Measurements from ENCODE around the gene COX8C.
"Not testable (repeated sequence)": the region's sequence is repeated elsewhere in the genome, so short reads cannot be mapped to it uniquely, and the experiment has no call there.

COX8C gene

GRCh38 chr14:93375673-93376156 lies 28.7 kb downstream of the COX8C start:
- DNase-seq, result no peak

- DNase-seq, result no peak
Observed at GRCh38 chr14:93379831-93380230, 32.8 kb downstream of the COX8C start.

GRCh38 chr14:93381644-93382043 lies 34.7 kb downstream of the COX8C start:
- DNase-seq, result no peak

- DNase-seq, result not testable (repeated sequence)
Observed at GRCh38 chr14:93384256-93384655, 37.3 kb downstream of the COX8C start.

GRCh38 chr14:93395231-93395630 lies 48.2 kb downstream of the COX8C start:
- no peak for DNase-seq

- DNase-seq, result no peak
Observed at GRCh38 chr14:93396456-93396855, 49.5 kb downstream of the COX8C start.
